IMR-90 (cell line): ENCODE measurements around the gene ETS1. TPM values are rescaled to one million over a fixed set of nuclear protein-coding genes. Genes with fewer than 3 reads are reported as not detected.

ENCODE experiments used
- ATAC-seq: fragments of 200-7000 bp; cut with Tn5 transposase; 2 replicates; pipeline ENCODE4 v1.9.1; 2020; ENCODE audit warnings: low read depth, mild to moderate bottlenecking, moderate library complexity
- BruUV-seq: library from RNA; stranded (reverse); fragments of 400-500 nt; replicated peaks from 2 replicates; lab custom pipeline; 2021; lab: Mats Ljungman, UMichigan
- CTCF ChIA-PET: fragments of 300-600 bp; formaldehyde crosslinking; extraction: SDS; loops from one replicate; lab custom pipeline; 2021; ENCODE audit warnings: antibody characterized with exemption; lab: Yijun Ruan, JAX
- POLR2A ChIA-PET: fragments of 300-600 bp; sonication (Branson Sonifier 250); formaldehyde crosslinking; loops from one replicate; lab custom pipeline; 2022; ENCODE audit warnings: antibody characterized with exemption; ENCODE audit not compliant: unreplicated experiment; lab: Charles Lee
- DNase-seq: peaks from one replicate; pipeline ENCODE4 v3.0.0; 2013
- H2AFZ ChIP-seq: replicated peaks from 2 replicates; pipeline ENCODE3; 2013; ENCODE audit warnings: low read length, mild to moderate bottlenecking; ENCODE audit not compliant: poor library complexity
- H2AK5ac ChIP-seq: 2 replicates; pipeline ENCODE4 v1.6.1; 2013; ENCODE audit warnings: low read depth, low read length, inconsistent platforms
- H2AK9ac ChIP-seq: replicated peaks from 2 replicates; pipeline ENCODE3; 2013; ENCODE audit warnings: mild to moderate bottlenecking, low read depth, low read length, moderate library complexity; ENCODE audit not compliant: poor library complexity
- H2BK120ac ChIP-seq: 2 replicates; pipeline ENCODE4 v1.6.1; 2013; ENCODE audit warnings: low read depth, low read length, inconsistent platforms
- H2BK15ac ChIP-seq: 3 replicates; pipeline ENCODE4 v1.6.1; 2013; ENCODE audit warnings: low read depth, low read length, inconsistent platforms
- H2BK20ac ChIP-seq: 2 replicates; pipeline ENCODE4 v1.6.1; 2013; ENCODE audit warnings: low read depth, mild to moderate bottlenecking, inconsistent platforms, low read length, moderate library complexity
- H2BK5ac ChIP-seq: 2 replicates; pipeline ENCODE4 v1.6.1; 2013; ENCODE audit warnings: mild to moderate bottlenecking, low read depth, low read length, inconsistent platforms; ENCODE audit not compliant: poor library complexity, severe bottlenecking
- H3K14ac ChIP-seq: replicated peaks from 2 replicates; pipeline ENCODE4 v1.6.1; 2013; ENCODE audit warnings: low read depth, low read length, inconsistent platforms
- H3K18ac ChIP-seq: 2 replicates; pipeline ENCODE4 v1.6.1; 2013; ENCODE audit warnings: low read depth, low read length, control low read depth
- H3K23ac ChIP-seq: 2 replicates; pipeline ENCODE4 v1.6.1; 2013; ENCODE audit warnings: low read depth, low read length, inconsistent platforms
- H3K27ac ChIP-seq: 2 replicates; pipeline ENCODE4 v1.5.1; 2013; ENCODE audit warnings: mild to moderate bottlenecking, control low read depth, low read length; ENCODE audit not compliant: insufficient read depth
- H3K27me3 ChIP-seq: 2 replicates; pipeline ENCODE4 v1.6.1; 2013; ENCODE audit warnings: low read length; ENCODE audit not compliant: control insufficient read depth, insufficient read depth
- H3K36me3 ChIP-seq: 2 replicates; pipeline ENCODE4 v1.6.1; 2013; ENCODE audit warnings: low read length, mixed read lengths; ENCODE audit not compliant: control insufficient read depth, insufficient read depth
- H3K4ac ChIP-seq: 2 replicates; pipeline ENCODE4 v1.6.1; 2013; ENCODE audit warnings: low read depth, low read length, inconsistent platforms
- H3K4me1 ChIP-seq: 2 replicates; pipeline ENCODE4 v1.6.1; 2013; ENCODE audit warnings: low read length, mixed read lengths; ENCODE audit not compliant: control insufficient read depth, insufficient read depth
- H3K4me2 ChIP-seq: 2 replicates; pipeline ENCODE4 v1.6.1; 2013; ENCODE audit warnings: low read depth, mild to moderate bottlenecking, control low read depth, low read length, moderate library complexity
- H3K4me3 ChIP-seq: 2 replicates; pipeline ENCODE4 v1.5.1; 2013; ENCODE audit warnings: low read depth, mild to moderate bottlenecking, control low read depth, low read length, moderate library complexity; ENCODE audit not compliant: insufficient read depth
- H3K56ac ChIP-seq: 2 replicates; pipeline ENCODE4 v1.6.1; 2013; ENCODE audit warnings: low read length, inconsistent platforms; ENCODE audit not compliant: insufficient read depth; ENCODE audit errors: extremely low read depth
- H3K79me1 ChIP-seq, 2 experiments: 2 replicates each; pipeline ENCODE4 v1.6.1; 2013; ENCODE audit warnings: low read length in 2 of 2, inconsistent platforms in 1 of 2, low read depth in 1 of 2
- H3K9ac ChIP-seq: 2 replicates; pipeline ENCODE4 v1.6.1; 2013; ENCODE audit warnings: low read depth, low read length, control low read depth
- H3K9me1 ChIP-seq: 2 replicates; pipeline ENCODE4 v1.6.1; 2013; ENCODE audit warnings: low read length, inconsistent platforms; ENCODE audit not compliant: insufficient read depth
- H3K9me3 ChIP-seq: 2 replicates; pipeline ENCODE4 v1.6.1; 2013; ENCODE audit warnings: low read length; ENCODE audit not compliant: control insufficient read depth, insufficient read depth
- H4K20me1 ChIP-seq: 2 replicates; pipeline ENCODE4 v1.6.1; 2013; ENCODE audit warnings: low read length, inconsistent platforms; ENCODE audit not compliant: insufficient read depth
- H4K5ac ChIP-seq: 2 replicates; pipeline ENCODE4 v1.6.1; 2013; ENCODE audit warnings: mild to moderate bottlenecking, low read depth, low read length, control low read depth
- H4K8ac ChIP-seq, 2 experiments: 2 replicates each; pipeline ENCODE4 v1.6.1; 2013; ENCODE audit warnings: low read depth in 2 of 2, low read length in 2 of 2, control low read depth in 1 of 2, inconsistent platforms in 1 of 2
- H4K91ac ChIP-seq: 2 replicates; pipeline ENCODE4 v1.6.1; 2013; ENCODE audit warnings: low read depth, low read length, inconsistent platforms; ENCODE audit not compliant: insufficient read depth
- CTCF ChIP-seq: conservative IDR thresholded peaks from 2 replicates; pipeline ENCODE4 v1.5.1; 2012; ENCODE audit warnings: mild to moderate bottlenecking, low read depth, low read length, improper control_type of control experiment
- RAD21 ChIP-seq: IDR thresholded peaks from 2 replicates; pipeline ENCODE4 v1.6.1; 2012; ENCODE audit warnings: low read length, improper control_type of control experiment
- WGBS, 2 experiments: methylation state at CpG; one replicate each; pipeline versions ENCODE4 v1.1.5 to v1.1.7; 2013; ENCODE audit warnings: missing lambda C conversion rate in 2 of 2; ENCODE audit not compliant: insufficient read length in 1 of 2; ENCODE audit errors: extremely low coverage in 2 of 2; 5-methylcytosine and 5-hydroxymethylcytosine counted together
- dilution Hi-C: fragments of 300-500 bp; cut with HindIII; formaldehyde crosslinking; loops from one replicate; pipeline ENCODE4 v1.14.3; 2018; ENCODE audit warnings: low sequenced_read_pairs; ENCODE audit not compliant: unreplicated experiment
- in situ Hi-C: fragments of 300-500 bp; cut with MboI; formaldehyde crosslinking; loops from 3 replicates; pipeline ENCODE4 v1.14.3; 2019; ENCODE audit warnings: low sequenced_read_pairs, inconsistent platforms, mixed read lengths
- intact Hi-C: fragments of 100-400 bp; cut with micrococcal nuclease; formaldehyde crosslinking; loops from 2 replicates; pipeline ENCODE4 v1.10.0; 2022
- polyA plus RNA-seq, 3 experiments: library from polyadenylated mRNA; depleted of rRNA; stranded (reverse); fragments of >200 nt; gene quantifications; 2 replicates each; pipeline ENCODE4 v1.2.3, GENCODE V29; 2012; ENCODE audit warnings: low replicate concordance in 1 of 3
- total RNA-seq: library from RNA; depleted of rRNA; stranded (reverse); fragments of >200 nt; gene quantifications from 2 replicates; pipeline ENCODE4 v1.2.3, GENCODE V29; 2012

Gene ETS1
- total and polyA plus RNA-seq, 2 of the 4 experiments (the other 2 are of a cell fraction): 41.2 to 56.3 TPM

GRCh38 chr11:128627666-128628324, 40.4 kb upstream of the ETS1 start:
- dilution Hi-C loops: loop anchor here (25.0 kb wide), 1 partner anchor 465 kb away; no protein-coding TSS in a partner anchor
- POLR2A ChIA-PET: no interaction called here
- intact Hi-C loops: no loop called here

More at GRCh38 chr11:128627666-128628324, 40.4 kb upstream of the ETS1 start:
- H2AFZ ChIP-seq: no peak overlapping the region
- in situ Hi-C loops: loop anchor here (5.0 kb wide), 2 partner anchors 340 to 450 kb away; no protein-coding TSS in a partner anchor
- H2AK5ac ChIP-seq: 0 out of 2 replicates have a peak overlapping the region, but pooled peaks have one; percentile 34
- no peaks in the 10 kb centered on the region for H3K4me1 ChIP-seq
- no peak for DNase-seq
- no peak overlapping the region for H2BK15ac ChIP-seq
- TF ChIP-seq CTCF (0 out of 2 replicates have a peak, but pooled peaks have one; percentile 2), RAD21 (no peak)
- H3K14ac ChIP-seq: no peak overlapping the region
- no peaks in the 10 kb centered on the region for H4K20me1 ChIP-seq
- WGBS, 2 experiments: 60% methylated on average over 1 of the region's 7 CpGs; no CpG with 5 or more reads in 1 of the 2 experiments
- no peak overlapping the region for H4K91ac ChIP-seq
- H4K8ac ChIP-seq: no peak overlapping the region
- H3K56ac ChIP-seq: no peak overlapping the region
- H3K9me3 ChIP-seq: no peaks in the 10 kb centered on the region
- BruUV-seq: no TSS peak
- H3K4ac ChIP-seq: 0 out of 2 replicates have a peak overlapping the region, but pooled peaks have one; percentile 9
- no peak overlapping the region for H3K4me3 ChIP-seq
- H3K9ac ChIP-seq: no peak overlapping the region
- H4K5ac ChIP-seq: no peak overlapping the region
- ATAC-seq: no peak
- H2BK20ac ChIP-seq: peak overlapping the region; percentile 35
- no peaks in the 10 kb centered on the region for H3K36me3 ChIP-seq
- H3K27ac ChIP-seq: no peak overlapping the region
- H2BK120ac ChIP-seq: peak overlapping the region; percentile 6; the same call in 1 of the 2 replicates
- H3K4me2 ChIP-seq: no peak overlapping the region
- H3K27me3 ChIP-seq: no peaks in the 10 kb centered on the region
- H3K23ac ChIP-seq: no peak overlapping the region
- no peak overlapping the region for H2BK5ac ChIP-seq
- no peaks in the 10 kb centered on the region for H3K9me1 ChIP-seq
- H3K79me1 ChIP-seq: peaks cover 0 to 5% of the 10 kb centered on the region in 2 experiments; a peak in 1 of 4 replicates
- CTCF ChIA-PET: interaction anchor here (0.6 to 1.8 kb wide), 5 partner anchors 305 to 480 kb away, joined by 3 to 5 read pairs (median 4); no protein-coding TSS in a partner anchor
- H3K18ac ChIP-seq: no peak overlapping the region
- H2AK9ac ChIP-seq: peak overlapping the region; percentile 51
